Adrenal gland (tissue), 5 donors: ENCODE measurements around the gene RSPH6A.

Experiments used
- CTCF ChIP-seq, 6 experiments: fragments of 450-650 bp in 4 of 6; fragments of 200-600 bp in 2 of 6; sonication (generic) in 1 of 6; IDR thresholded peaks; 1 replicate in 5 of 6; 2 replicates in 1 of 6; pipeline versions ENCODE4 v1.5.1 to v1.8.0; 2016 to 2021; ENCODE audit warnings: antibody characterized with exemption in 6 of 6, mild to moderate bottlenecking in 2 of 6, moderate library complexity in 1 of 6
- POLR2A ChIP-seq, 2 donors: fragments of 450-650 bp; IDR thresholded peaks; one replicate each; pipeline ENCODE4 v1.6.1; 2017; ENCODE audit warnings: antibody characterized with exemption in 2 of 2, mild to moderate bottlenecking in 2 of 2, moderate library complexity in 1 of 2
- donor health status: DM: no; HTN: no; CAD: no.

- TF ChIP-seq POLR2A (IDR thresholded peaks at IDR 0.05) (peak in 1 of 2 donors; percentile 33), CTCF (IDR thresholded peaks at IDR 0.05) (no peak)
These were observed 32.0 kb downstream of the RSPH6A start for GRCh38 chr19:45782820-45783785.
